Subcutaneous abdominal adipose tissue (tissue), 5 donors: ENCODE results near the gene MTR.

Experiments used
- H3K27ac ChIP-seq: one replicate; pipeline ENCODE4 v1.7.0; 2013; ENCODE audit warnings: low read depth, mild to moderate bottlenecking, inconsistent platforms, low read length, moderate library complexity
- H3K27me3 ChIP-seq, 5 donors: one replicate each; pipeline ENCODE4 v1.7.0; 2013; ENCODE audit warnings: low read length in 5 of 5, inconsistent platforms in 1 of 5; ENCODE audit not compliant: control insufficient read depth in 5 of 5, insufficient read depth in 4 of 5
- H3K36me3 ChIP-seq, 5 donors: one replicate each; pipeline ENCODE4 v1.7.0; 2013; ENCODE audit warnings: low read length in 5 of 5; ENCODE audit not compliant: control insufficient read depth in 5 of 5, insufficient read depth in 5 of 5
- H3K4me1 ChIP-seq, 5 donors: one replicate each; pipeline ENCODE4 v1.7.0; 2013; ENCODE audit warnings: low read length in 5 of 5, mild to moderate bottlenecking in 3 of 5, moderate library complexity in 1 of 5; ENCODE audit not compliant: control insufficient read depth in 5 of 5, insufficient read depth in 5 of 5
- H3K4me3 ChIP-seq, 5 donors: one replicate each; pipeline ENCODE4 v1.7.0; 2013; ENCODE audit warnings: low read length in 5 of 5, low read depth in 1 of 5
- H3K9ac ChIP-seq, 5 donors: one replicate each; pipeline ENCODE4 v1.7.0; 2013; ENCODE audit warnings: low read length in 5 of 5, mild to moderate bottlenecking in 4 of 5, moderate library complexity in 3 of 5
- H3K9me3 ChIP-seq, 5 donors: one replicate each; pipeline ENCODE4 v1.7.0; 2013; ENCODE audit warnings: low read length in 5 of 5; ENCODE audit not compliant: control insufficient read depth in 5 of 5
- donor health status: healthy.
- donor health status: healthy.
- donor health status: healthy.
- donor health status: healthy.
- donor health status: healthy.

MTR gene

GRCh38 chr1:236768601-236769000 lies 26.5 kb upstream of the MTR start:
- Histone ChIP-seq H3K36me3 (no peaks in the 10 kb centered on the region), H3K27ac (no peak overlapping the region), H3K9me3 (no peaks in the 10 kb centered on the region), H3K27me3 (peaks cover 0 to 12% (median 8%) of the 10 kb centered on the region in 5 donors), H3K4me1 (no peaks in the 10 kb centered on the region), H3K4me3 (no peak overlapping the region), H3K9ac (no peak overlapping the region)

GRCh38 chr1:236773919-236774318 lies 21.2 kb upstream of the MTR start:
- Histone ChIP-seq H3K4me1 (no peaks in the 10 kb centered on the region), H3K27me3 (peaks cover 0 to 15% (median 10%) of the 10 kb centered on the region in 5 donors), H3K9ac (no peak overlapping the region), H3K9me3 (peaks cover 0 to 1% (median 0%) of the 10 kb centered on the region in 5 donors), H3K4me3 (no peak overlapping the region), H3K27ac (no peak overlapping the region), H3K36me3 (no peaks in the 10 kb centered on the region)

- Histone ChIP-seq H3K27ac (no peak overlapping the region), H3K4me3 (no peak overlapping the region), H3K4me1 (no peaks in the 10 kb centered on the region), H3K27me3 (peaks cover 0 to 11% (median 5%) of the 10 kb centered on the region in 5 donors), H3K9me3 (peaks cover 0 to 11% (median 6%) of the 10 kb centered on the region in 5 donors), H3K36me3 (no peaks in the 10 kb centered on the region), H3K9ac (no peak overlapping the region)
These were observed 20.2 kb upstream of the MTR start for GRCh38 chr1:236774926-236775325.

- H3K4me3 ChIP-seq: no peak overlapping the region
- H3K9ac ChIP-seq: no peak overlapping the region
- no peak overlapping the region for H3K27ac ChIP-seq
- no peaks in the 10 kb centered on the region for H3K4me1 ChIP-seq
- peaks cover 0 to 7% (median 0%) of the 10 kb centered on the region in 5 donors for H3K27me3 ChIP-seq
- peaks cover 0 to 12% (median 6%) of the 10 kb centered on the region in 5 donors for H3K9me3 ChIP-seq
- H3K36me3 ChIP-seq: no peaks in the 10 kb centered on the region
These were observed 15.8 kb upstream of the MTR start for GRCh38 chr1:236779312-236779711.

- Histone ChIP-seq H3K27me3 (peaks cover 0 to 5% (median 0%) of the 10 kb centered on the region in 5 donors), H3K36me3 (no peaks in the 10 kb centered on the region), H3K27ac (no peak overlapping the region), H3K4me3 (no peak overlapping the region), H3K4me1 (no peaks in the 10 kb centered on the region), H3K9me3 (no peaks in the 10 kb centered on the region), H3K9ac (no peak overlapping the region)
These were observed 9.6 kb upstream of the MTR start for GRCh38 chr1:236785477-236785876.

GRCh38 chr1:236786453-236786852 lies 8.6 kb upstream of the MTR start:
- Histone ChIP-seq H3K27me3 (peaks cover 0 to 5% (median 0%) of the 10 kb centered on the region in 5 donors), H3K9ac (no peak overlapping the region), H3K27ac (no peak overlapping the region), H3K9me3 (no peaks in the 10 kb centered on the region), H3K4me3 (no peak overlapping the region), H3K4me1 (no peaks in the 10 kb centered on the region), H3K36me3 (no peaks in the 10 kb centered on the region)

- peaks cover 0 to 4% (median 0%) of the 10 kb centered on the region in 5 donors for H3K27me3 ChIP-seq
- H3K9me3 ChIP-seq: no peaks in the 10 kb centered on the region
- H3K4me3 ChIP-seq: peak overlapping the region; percentile 52 to 99 (median 92)
- H3K27ac ChIP-seq: peak overlapping the region; percentile 88
- peaks cover 3 to 28% (median 15%) of the 10 kb centered on the region in 5 donors for H3K4me1 ChIP-seq
- no peaks in the 10 kb centered on the region for H3K36me3 ChIP-seq
- peak overlapping the region in 4 of 5 donors; percentile 13 to 87 (median 62) for H3K9ac ChIP-seq
These were observed 482 bp upstream of the MTR start for GRCh38 chr1:236794585-236795034.

- H3K4me1 ChIP-seq: peaks cover 3 to 28% (median 15%) of the 10 kb centered on the region in 5 donors
- H3K9me3 ChIP-seq: no peaks in the 10 kb centered on the region
- peaks cover 0 to 4% (median 0%) of the 10 kb centered on the region in 5 donors for H3K27me3 ChIP-seq
These were observed 920 bp downstream of the MTR start for GRCh38 chr1:236795757-236796667.

GRCh38 chr1:236799001-236799400 lies 3.9 kb downstream of the MTR start:
- Histone ChIP-seq H3K36me3 (peaks cover 3 to 11% (median 5%) of the 10 kb centered on the region in 5 donors), H3K27me3 (peaks cover 0 to 2% (median 0%) of the 10 kb centered on the region in 5 donors), H3K4me1 (peaks cover 3 to 28% (median 15%) of the 10 kb centered on the region in 5 donors), H3K27ac (no peak overlapping the region), H3K9me3 (no peaks in the 10 kb centered on the region), H3K4me3 (no peak overlapping the region), H3K9ac (no peak overlapping the region)

More at GRCh38 chr1:236795757-236796667, 920 bp downstream of the MTR start:
- peak overlapping the region; percentile 88 for H3K27ac ChIP-seq
- peaks cover 0 to 3% (median 0%) of the 10 kb centered on the region in 5 donors for H3K36me3 ChIP-seq
- peak overlapping the region; percentile 65 to 91 (median 90) for H3K9ac ChIP-seq
- peak overlapping the region; percentile 90 to 99 (median 94) for H3K4me3 ChIP-seq

GRCh38 chr1:236800002-236800620 lies 5.0 kb downstream of the MTR start:
- Histone ChIP-seq H3K27ac (no peak overlapping the region), H3K9ac (no peak overlapping the region), H3K9me3 (no peaks in the 10 kb centered on the region), H3K4me1 (peaks cover 0 to 21% (median 11%) of the 10 kb centered on the region in 5 donors), H3K27me3 (no peaks in the 10 kb centered on the region), H3K4me3 (no peak overlapping the region), H3K36me3 (peaks cover 4 to 13% (median 11%) of the 10 kb centered on the region in 5 donors)
